Ramos (cell line): Measurements from ENCODE around the gene DMBT1.

Experiments
- in situ Hi-C: fragments of 300-500 bp; cut with MboI; formaldehyde crosslinking; loops from one replicate; pipeline ENCODE4 v1.14.3; 2022; ENCODE audit warnings: low sequenced_read_pairs; ENCODE audit not compliant: unreplicated experiment

DMBT1 gene

GRCh38 chr10:122664501-122664900, 103.9 kb downstream of the DMBT1 start:
- in situ Hi-C loops = no loop called here

DNA sequence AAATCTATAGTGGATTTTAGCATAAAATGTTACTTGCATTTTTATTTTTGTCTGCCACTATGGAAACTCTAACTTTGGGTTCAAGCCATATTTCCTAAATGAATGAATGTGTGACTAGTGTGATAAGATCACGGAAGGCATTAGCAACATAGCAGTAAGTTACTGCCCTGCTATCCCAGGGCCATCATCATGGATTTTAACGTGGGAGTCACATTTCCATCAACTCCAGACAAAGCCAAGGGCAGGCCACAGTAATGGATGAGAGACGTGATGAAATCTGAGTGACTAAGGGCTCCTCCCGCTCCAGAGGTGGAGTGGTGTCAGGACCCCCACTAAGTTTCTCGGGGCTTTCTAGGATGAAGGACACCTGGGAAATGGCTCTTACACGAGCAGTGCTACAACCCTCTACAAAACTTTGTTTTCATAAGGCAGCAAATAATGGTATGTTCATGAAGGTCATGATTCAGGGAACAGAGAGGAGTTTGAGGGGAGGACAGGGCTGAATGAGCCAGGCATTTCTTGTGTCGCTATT, 104.8 kb downstream of the DMBT1 start:
- in situ Hi-C loops = no loop called here

- in situ Hi-C loops = no loop called here
Observed at GRCh38 chr10:122665946-122666345, 105.4 kb downstream of the DMBT1 start.

DNA sequence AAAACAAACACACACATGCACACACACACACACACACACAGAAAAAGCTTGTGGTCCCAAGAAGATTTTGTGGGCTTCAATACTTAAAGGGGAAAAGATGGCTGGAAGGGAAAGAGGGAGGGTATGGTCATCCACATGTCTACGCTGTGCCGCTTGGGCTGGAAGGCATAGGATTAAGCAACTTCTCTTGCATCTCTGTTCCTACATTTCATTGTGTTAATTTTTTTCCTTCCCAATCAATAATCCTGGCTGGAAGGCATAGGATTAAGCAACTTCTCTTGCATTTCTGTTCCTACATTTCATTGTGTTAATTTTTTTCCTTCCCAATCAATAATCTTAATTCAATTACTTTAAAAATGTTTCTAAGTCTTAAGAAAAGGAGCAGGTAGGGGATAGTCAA, 108.5 kb downstream of the DMBT1 start:
- in situ Hi-C loops = no loop called here

DNA sequence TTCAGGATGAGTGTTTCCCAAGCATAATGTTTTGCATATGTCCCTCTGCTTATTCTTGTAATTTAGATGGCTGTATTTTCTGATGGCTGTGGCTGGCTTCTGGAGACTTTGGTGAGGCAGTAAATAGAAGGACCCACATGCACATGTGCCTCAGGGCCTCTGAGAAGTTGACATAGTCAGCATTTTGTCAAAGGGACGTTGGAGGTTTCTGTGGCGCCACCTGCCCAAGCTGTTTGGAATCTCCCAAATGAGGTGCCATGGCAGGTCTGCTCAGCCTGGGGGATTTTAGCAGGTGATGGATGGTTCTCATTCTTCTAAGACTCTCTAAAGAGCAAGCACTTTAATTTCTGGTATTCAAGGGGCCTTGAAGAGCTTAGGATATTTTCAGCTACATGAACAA, 109.3 kb downstream of the DMBT1 start:
- in situ Hi-C loops = no loop called here

DNA sequence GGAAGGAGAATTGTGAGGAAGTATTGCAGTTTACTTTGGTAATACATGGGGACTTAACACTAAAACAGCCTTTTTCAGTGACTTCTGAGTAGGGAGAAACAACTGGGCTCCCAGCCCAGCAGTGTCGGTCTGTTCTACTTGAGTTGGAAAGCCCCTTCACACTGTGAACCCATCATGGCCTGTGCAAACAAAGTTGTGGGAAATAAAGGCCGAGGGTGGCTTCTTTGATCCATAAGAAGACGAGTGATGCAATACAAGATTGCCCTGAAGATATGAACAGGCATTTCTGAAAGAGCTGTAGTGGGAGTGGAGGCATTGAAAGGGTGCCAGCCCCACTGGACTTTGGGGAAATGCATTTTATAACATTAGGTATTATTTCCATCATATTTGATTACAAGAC, 110.8 kb downstream of the DMBT1 start:
- in situ Hi-C loops = no loop called here

GRCh38 chr10:122672655-122673054, 112.1 kb downstream of the DMBT1 start:
- in situ Hi-C loops = no loop called here

DNA sequence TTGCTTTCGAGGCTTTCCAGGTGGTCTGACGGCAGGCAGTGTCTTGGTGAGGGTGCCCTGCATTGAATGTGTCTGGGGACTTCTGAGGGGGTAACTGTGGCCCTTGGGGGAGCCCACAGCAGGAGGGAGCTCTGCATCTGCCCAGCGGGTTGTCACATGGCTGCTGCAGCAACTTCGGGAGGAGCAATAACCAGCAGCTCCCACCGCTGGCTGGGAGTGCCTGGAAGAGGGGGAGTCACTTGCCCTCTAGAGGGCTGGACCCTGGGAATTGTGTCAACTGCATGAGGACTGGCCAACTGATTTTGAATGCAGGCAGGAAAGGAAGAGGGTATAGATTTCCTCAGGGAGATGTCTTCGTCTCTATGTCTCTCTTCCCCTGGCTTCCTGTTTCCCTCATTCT, 112.7 kb downstream of the DMBT1 start:
- in situ Hi-C loops = no loop called here

DNA sequence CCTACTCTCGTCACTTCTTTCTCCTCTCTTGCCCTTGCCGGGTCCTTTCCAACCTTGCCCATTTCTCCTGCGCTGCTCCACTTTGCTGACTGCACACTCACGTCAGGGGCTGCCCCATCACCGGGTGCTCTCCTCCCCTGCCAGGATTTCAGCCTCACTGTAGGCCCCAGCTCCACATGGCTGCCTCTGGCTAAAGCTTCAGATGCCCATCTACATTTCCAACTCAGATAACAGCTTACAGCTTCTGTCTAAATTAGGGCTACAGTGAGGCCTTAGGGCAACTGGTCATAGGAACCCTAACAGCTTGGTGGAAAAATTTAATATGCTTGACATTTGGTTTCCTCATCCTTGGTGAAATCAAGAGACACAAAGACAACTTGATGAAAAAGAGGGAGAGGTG, 113.2 kb downstream of the DMBT1 start:
- in situ Hi-C loops = no loop called here

- in situ Hi-C loops = no loop called here
Observed at GRCh38 chr10:122674781-122675180, 114.2 kb downstream of the DMBT1 start.

DNA sequence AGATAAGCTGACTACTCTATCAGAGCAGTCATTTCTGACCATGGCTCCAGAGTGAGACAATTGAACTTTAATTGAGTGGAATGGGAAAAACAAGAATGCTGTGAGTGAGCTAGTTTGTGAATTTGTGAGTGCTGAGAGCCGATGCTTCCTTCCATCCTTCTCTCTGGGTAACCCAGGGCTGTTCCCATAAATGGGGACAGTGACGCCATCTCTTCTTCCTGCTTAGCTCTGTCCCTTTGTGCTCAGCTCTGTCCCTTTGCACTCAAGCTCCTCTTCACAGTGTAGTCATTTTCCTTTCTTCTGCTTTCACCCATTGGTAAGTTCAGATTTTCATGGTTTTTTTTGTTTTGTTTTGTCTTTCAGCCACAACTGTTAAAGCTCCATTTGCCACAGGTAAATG, 114.7 kb downstream of the DMBT1 start:
- in situ Hi-C loops = no loop called here

GRCh38 chr10:122678266-122678665, 117.7 kb downstream of the DMBT1 start:
- in situ Hi-C loops = no loop called here

DNA sequence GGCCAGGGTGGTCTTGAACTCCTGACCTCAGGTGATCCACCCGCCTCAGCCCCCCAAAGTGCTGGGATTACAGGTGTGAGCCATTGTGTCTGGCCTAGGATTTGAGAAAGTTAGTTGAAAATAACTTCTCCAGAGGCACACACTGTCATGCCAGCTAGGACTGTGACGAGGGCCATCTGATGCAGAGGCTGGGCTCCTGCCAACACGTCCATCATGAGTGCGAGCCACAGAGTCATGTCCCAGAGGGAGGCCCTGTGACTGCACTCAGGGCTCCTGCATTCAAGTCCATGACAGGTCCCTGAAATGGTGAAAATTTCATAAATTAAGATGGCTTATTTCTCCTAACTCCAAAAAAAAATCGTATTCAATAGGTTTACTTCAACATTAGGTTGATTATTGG, 122.0 kb downstream of the DMBT1 start:
- in situ Hi-C loops = no loop called here

DNA sequence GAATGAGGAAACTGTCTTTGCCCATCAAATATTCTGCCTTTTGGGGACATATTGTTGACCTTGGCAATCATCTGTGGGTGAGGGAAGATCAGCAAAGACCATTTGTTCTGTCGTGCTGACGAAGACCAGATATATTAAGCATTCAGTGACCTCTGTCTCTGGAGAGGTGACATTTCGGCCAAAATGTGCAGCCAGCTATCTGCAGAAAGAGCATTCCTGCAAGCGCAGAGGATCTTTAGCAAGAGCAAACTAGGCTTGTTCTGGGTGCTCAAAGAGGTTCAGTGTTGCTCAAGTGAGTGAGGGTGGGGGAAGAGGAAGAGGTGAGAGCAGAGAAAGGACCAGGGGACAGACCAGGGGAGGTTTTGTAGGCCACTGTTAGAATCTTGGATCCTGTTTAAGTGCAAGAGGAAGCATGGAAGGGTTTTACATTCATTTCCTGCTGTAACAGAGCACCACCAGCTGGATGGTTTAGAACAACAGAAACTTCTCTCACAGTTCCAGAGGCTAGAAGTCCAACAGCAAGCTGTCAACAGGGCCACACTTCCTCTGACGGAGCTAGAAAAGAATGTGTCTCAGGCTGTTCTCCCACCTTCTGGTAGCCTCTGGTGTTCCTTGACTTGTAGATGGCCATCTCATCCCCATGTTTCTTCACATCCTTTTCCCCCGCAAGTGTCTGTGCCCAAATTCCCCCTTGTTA, 127.9 kb downstream of the DMBT1 start:
- in situ Hi-C loops = no loop called here

GRCh38 chr10:122689146-122689820, 128.7 kb downstream of the DMBT1 start:
- in situ Hi-C loops = no loop called here

GRCh38 chr10:122692744-122693143, 132.2 kb downstream of the DMBT1 start:
- in situ Hi-C loops = no loop called here
